OCI-M1 (cell line): ENCODE measurements around the gene SUPT16H.
"Not testable (repeated sequence)": the region's sequence is repeated elsewhere in the genome, so short reads cannot be mapped to it uniquely, and the experiment has no call there.

Source experiments
- DNase-seq: peaks from one replicate; lab custom pipeline; 2025; lab: John Stamatoyannopoulos, UW

Gene SUPT16H

DNA sequence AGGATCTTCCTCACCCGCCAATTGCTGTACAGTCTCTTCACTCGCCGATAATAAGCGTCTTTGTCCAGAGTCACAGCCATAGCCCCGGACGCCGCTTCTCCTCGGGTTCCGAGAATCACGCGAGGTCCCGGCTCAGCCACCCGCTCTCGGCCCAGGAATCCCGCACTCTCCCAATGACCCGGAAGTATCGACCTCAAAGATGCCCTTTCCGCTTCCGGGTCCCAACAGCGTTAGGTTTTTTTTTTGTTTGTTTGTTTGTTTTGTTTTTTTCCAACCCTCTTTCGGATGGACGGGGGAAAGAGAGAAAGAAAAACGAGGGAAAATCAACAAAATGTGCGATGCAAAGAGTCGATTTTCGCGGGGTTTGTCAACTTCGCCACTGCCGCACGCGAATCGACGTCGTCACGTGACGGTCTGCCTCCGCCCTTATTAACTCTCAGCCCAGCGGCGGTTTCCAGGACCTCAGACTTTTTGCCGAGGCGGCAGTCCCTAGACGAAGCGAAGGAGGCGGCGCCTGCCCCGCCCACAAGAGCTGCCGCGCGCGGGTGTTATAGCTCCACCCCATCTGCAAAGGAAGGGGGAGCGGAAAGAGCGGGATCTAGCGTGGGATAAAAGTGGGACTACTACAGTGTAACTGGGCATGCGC lies at the start of gene SUPT16H:
Gene SUPT16H, minus strand, starts transcription at position 172 of the 646 bp plus-strand sequence. Its CDS starts 92 bp downstream, at position 80.
- DNase-seq = peak; percentile 96

DNA sequence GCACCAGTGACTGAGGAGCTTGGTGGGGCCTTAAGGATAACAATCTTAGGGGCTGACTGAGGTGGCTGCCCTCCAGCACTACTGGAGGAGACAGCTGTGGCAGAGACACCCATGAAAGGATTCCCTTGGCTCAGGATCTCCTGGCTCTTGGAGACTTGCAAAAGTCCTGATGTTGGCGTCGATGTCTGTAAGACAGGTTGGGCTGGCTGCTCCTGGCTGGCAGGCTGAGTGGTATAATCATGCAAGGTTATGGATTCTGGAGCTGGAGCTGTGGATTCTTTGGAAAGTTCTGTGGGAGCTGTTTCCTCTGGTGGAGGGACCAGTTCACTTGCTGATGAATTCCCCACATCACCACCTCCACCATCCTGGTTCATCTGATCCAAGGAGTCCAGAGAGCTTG lies 47.3 kb upstream of the SUPT16H start:
- DNase-seq = no peak

DNA sequence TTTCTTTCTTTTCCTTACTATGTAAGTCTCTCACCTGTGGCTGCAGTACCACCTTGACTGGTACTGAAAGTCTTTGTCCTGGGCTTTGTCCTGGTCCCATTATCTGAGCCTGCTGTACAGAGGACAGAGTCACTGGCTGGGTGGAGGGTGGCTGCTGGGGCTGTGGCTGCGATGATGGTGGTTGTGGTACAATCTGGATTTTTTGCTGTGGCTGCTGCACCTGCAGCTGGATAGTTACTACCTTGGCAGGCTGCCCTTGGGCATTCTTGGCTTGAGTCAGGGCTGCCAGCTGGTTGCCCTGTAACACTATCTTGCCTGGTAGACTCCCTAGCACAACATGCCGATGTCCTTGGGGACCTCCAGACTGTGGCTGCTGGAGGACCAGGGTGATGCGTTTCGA lies 45.1 kb upstream of the SUPT16H start:
- no peak for DNase-seq

DNA sequence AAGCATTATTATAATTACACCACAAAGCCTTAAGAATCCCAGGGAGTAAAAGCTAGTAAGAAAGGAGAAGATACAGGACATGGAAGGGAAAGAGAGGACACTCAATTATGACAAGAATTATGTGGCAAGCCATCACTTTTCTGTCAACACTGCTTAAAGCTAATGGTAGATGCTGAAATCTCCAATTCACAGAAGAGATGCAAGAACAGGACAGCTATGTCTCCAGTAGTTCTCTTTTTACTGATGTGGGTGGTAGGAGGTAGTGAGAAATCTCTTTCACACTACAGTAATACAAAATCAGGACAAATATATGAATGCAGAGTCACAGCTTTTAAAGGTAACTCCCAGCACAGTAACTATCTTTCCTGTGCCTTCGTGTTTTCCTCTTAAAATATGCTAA lies 42.9 kb upstream of the SUPT16H start:
- no peak for DNase-seq

DNA sequence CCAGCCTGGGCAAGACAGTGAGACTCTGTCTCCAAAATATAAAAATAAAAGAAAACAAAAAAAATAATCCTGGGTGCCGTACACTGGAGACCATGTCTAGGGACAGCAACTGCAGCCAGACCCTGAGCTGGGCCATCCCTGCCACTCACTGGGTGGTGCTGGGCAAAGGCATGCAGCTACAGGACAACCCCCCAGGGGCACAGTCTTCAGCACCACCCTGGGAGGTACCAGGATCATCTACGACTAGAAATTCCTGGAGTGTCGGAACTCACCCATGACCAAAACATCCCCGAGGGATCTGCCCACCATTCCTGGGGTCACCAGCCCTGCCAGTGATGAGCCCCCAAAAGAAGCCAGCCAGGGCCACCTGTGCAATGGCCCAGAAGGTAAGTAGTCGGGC lies 35.7 kb upstream of the SUPT16H start:
- no peak for DNase-seq

DNA sequence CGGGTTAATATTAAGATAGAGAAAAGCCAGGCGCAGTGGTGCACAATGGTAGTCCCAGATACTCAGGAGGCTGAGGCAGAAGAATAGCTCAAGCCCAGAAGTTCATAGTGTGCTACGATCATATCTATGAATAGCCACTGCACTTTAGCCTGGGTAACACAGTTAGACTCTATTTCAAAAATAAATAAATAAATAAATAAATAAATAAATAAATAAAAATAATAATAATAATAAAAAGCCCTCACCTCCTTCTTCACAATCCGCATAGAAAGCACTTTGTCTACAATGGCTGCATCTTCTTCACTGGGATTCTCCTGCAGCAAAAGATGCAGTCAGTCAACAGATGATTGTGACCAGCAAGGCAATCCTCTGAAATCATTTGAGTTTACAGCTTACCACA lies 31.5 kb upstream of the SUPT16H start:
- no peak for DNase-seq

DNA sequence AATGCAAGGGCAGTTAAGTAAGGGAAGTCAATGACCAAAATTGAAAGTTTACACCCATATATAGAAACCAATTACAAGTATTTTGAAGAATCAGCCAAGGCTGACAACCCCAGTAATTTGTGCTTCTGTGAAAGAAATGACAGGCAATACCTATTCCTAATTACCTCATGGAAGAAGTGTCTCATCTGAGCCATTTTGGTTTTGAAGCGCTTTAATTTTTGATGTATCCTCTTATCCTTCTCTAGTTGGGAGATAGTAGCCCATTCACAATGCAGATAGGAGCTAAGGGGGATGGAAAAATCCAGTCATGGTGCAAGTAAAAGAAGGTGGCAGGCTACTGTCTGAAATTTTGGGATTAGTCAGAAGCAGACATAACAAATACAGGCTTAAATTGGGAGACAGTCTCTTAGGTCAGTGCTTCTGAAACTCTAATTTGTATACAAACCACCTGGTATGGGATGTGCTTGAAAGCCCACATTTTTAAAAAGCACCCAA lies 30.4 kb upstream of the SUPT16H start:
- no peak for DNase-seq

DNA sequence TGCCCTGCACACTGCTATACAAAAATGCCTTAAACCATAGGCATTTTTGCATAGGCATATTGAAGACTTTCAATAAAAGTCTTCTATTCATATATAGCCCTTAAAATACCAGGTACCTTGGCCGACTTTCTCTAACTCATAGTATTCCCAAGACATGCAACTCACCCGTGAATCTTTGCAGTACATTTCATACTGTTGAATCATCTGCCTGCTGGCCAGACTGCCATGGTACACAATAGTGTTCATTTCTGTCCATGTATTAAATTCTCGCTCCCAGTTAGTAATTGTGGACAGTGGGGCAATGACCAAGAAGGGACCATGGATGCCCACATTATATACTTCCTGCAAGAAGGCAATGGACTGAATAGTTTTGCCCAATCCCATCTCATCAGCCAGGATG lies 24.3 kb upstream of the SUPT16H start:
- no peak for DNase-seq

DNA sequence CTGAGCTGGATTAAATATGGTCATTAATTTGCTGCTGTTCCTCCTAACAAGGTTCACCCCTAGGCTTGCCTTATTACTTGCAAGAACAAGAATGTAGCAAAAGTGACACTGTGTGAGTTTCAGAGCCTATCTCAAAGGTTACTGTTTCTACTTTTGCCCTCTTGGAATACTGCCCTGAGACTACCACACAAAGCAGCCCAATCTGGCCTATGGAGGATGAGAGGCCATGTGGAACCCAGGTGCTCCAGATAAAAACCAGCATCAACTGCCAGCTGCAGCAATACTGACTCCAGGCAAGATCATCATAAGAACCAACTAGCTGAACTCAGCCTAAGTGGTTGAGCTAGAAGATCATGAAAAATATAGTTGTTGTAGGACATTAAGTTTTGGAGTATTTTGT lies 22.4 kb upstream of the SUPT16H start:
- no peak for DNase-seq

DNA sequence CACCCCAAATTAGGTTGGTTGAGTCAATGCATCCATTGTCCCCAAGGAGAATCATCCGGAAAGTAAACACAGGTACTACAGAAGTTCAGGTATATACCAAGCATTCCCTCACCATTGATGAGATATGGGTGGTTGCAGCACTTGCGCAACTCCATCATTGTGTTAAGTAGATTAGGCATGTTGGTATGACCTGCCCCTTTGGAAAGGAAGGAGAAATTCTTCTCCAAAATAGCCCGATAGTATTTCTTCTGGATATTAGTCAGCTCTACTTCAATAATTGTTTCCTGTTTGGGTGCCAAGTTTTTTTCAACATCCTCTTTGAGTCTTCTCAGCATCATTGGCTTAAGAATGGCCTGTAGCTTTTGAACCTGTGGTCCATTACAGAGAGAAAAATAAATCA lies 21.3 kb upstream of the SUPT16H start:
- no peak for DNase-seq

DNA sequence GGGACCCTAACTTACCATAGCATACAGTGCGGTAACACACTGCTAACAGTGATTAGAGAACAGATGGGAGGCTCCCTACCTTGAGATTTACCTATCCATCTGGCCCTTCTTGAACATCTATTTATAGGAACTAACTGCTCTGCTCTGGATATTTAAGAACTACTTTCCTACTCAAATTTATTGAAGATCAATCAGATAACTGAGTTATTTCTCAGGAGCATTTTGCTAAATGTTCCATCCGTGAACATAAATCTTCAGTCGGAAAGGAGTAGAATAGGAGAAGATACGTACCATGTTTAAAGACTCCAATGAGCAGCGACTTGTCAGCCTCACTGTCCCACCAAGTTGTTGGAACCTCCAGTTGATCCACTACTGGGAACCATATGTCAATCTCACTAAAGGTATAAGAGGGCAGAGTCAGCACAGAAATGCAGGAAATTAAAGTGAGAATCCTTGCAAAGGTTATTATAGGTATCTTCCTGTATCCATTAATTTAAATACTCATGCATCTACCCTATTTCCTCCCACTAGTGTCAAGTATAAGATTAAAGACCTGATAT lies 15.6 kb upstream of the SUPT16H start:
- no peak for DNase-seq

DNA sequence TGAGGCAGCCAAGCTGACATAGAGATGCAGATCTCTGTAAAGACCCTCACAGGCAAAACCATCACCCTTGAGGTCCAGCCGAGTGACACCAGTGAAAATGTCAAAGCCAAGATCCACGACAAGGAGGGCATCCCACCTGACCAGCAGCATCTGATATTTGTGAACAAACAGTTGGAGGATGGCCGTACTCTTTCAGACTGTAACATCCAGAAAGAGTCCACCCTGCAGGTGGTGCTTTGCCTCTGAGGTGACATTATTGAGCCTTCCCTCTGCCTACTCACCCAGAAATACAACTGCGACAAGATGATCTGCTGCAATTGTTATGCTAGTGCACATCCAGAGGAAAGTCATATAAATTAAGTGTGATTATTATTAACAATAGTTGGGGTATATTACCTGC lies 15.1 kb upstream of the SUPT16H start:
- DNase-seq = no peak

DNA sequence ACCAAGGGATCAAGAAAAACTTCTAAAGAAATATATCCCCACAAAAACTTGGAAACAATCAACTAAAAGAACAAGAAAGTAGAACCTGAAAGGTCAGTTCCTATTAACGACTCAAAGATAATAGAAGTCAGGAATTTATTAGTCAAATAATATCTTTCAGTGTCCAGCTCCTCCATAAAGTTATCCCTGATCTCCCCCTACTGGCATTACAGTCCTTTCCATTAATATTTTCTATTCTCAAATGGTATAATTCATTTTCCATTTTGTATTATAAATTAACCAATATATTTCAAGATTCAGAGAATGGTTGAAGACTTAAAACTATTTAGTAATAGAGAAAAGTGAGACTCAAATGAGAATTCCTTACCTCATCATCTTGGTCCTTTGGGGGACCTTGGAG lies 11.6 kb upstream of the SUPT16H start:
- no peak for DNase-seq

DNA sequence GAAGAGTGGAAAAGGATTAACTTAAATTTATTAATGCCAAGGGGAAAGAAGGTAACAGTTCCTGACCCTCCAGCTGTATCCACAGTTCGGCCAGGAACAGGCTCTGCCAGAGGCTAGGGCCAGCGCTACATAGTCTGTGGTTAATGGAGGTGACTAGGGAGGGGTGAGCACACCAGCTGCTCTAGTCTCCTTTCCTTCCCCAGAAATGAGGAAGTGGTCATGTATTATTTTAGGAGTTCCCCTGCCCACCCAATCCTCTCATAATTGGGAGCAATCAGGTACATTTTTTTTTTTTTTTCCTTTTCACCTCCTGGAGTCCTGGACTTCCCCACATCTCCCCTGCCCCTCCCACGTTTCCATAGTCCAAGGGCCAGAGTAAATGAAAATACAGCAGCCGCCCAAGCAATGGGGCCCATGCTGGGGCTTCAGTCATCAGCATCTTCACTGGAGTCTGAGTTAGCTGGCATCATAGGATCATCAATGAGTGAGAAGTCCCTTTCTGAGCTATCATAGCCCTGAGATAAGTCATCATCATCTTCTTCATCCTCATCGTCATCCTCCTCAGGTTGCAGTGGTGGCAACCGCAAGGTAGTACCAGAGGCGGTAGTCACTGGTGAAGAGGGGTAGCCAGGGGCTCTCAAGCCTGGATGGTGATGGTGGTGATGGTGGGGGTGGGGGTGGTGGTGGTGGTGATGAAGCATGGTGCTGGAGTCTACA lies 1.5 kb upstream of the SUPT16H start:
- peak; percentile 82 for DNase-seq

DNA sequence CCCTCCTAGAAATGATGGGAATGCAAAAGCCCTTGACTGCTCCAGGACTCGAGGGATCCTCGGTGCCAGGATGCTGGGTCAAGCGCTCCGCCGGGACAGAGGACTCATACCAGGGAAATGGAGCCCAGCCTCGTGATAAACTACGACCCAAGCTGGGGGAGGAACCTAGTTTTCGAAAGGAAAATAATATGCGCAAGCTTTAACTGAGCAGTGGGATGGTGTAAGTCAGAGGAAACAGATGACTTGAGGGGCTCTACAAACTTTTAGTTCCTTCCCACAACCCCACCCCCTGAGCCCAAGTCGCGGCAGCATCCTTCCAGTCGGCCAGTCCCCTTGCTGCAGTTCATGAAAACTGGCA lies 654 bp upstream of the SUPT16H start:
- DNase-seq = no peak

DNA sequence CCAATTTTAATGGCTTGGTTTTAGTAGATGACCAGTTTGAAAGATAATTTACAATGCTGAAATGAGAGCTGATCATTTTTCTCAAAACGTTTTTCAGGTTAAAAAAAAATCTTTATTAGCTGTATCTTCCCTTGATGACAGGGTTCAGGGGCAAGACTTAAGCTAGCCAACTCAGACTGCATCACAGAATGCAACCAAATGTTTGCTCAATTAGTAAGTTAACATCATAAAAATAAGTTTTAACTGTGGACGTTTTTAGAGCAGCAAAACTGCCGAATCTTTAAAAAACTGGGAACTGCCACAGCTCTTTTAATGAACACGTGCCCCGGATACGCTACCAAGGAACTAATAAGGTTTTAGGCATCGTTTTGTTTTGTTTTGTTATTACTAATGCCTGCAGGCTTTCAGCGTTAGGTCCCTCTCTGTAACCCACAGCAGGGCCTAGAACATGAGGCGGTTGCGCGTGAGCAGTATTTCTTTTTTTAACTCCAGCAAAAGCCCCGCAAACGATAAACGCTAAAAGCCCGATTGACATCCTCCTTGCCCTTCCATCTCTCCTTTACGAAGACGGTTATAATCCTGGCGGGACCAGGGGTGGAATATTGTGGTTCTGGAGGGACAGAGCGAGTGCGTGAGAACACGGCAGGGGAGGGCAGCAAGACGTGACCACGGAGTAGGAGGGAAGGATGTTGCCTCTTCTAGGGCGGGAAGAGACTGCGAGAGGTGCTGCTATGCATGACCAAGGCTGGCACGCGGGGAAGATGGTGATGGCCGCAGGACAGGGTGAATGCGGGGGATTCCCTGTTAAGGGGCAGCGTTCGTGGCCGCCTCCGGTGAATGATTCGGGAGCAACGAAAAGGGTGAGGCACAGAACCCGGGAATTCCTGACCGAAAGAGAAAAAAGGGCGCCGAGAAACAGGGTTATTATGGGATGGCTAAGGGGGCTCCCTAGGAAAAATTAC lies 652 bp downstream of the SUPT16H start:
- DNase-seq = peak; percentile 54

DNA sequence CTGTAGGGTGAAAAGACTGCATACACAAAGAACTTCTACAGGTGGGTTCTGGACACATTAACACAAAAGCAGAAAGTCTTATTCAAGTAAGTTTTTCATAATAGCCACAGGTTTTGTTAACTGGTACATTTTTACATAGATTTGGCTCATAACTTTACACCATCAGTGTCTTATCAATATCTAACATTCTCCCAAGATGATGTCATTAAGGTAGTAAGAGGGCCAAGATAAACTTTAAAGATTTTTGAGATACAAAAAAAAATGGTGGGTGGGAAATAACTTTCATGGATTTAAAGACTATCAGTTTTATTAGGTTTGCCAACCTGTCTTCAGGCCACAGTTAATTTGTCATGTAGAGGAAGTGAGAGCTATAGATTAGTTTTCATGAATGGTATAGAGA lies 1.7 kb downstream of the SUPT16H start:
- peak; percentile 10 for DNase-seq

DNA sequence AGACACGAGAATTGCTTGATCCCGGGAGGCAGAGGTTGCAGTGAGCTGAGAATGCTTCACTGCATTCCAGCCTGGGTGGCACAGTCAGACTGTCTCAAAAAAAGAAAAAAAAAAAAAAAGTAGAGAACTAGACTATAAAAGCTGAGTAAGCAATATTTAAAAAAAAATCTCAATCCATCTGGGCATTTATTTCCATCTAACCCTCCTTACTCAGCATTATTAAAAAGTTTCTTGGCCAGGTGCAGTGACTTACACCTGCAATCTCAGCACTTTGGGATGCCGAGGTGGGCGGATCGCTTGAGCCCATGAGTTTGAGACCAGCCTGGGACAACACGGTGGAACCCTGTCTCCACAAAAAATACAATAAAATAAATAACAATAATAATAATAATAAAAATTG lies 4.5 kb downstream of the SUPT16H start:
- DNase-seq = no peak

DNA sequence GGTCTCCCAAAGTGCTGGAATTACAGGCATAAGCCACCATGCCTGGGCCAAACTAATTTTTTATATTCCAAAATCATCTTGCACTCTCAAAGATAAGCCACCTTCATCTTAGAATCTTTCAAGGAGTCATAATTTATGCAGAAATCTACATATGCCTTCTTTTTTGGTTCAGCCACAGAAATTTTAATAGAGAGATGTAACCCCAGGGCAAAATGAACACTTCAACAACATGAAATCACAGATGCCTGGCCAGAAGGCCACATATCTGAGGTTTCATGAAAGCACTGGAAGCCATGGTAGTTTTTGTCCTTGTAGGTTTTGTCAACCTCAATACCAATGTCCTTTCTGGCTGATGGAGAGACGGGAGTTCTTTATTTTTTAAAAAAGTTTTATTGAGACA lies 9.8 kb downstream of the SUPT16H start:
- DNase-seq = no peak

DNA sequence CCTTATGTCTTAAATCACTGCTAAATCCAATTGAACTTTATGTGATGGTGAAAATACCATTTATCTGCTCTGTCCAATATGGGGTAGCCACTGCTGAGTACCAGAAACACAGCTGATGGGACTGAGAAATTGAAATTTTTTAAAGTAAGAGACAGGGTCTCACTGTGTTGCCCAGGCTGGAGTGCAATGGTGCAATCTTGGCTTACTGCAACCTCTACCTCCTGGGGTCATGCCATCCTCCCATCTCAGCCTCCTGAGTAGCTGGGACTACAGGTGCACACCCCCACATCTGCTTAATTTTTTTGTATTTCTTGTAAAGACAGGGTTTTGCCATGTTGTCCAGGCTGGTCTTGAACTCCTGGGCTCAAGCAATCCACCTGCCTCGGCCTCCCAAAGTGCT lies 11.0 kb downstream of the SUPT16H start:
- not testable (repeated sequence) for DNase-seq

DNA sequence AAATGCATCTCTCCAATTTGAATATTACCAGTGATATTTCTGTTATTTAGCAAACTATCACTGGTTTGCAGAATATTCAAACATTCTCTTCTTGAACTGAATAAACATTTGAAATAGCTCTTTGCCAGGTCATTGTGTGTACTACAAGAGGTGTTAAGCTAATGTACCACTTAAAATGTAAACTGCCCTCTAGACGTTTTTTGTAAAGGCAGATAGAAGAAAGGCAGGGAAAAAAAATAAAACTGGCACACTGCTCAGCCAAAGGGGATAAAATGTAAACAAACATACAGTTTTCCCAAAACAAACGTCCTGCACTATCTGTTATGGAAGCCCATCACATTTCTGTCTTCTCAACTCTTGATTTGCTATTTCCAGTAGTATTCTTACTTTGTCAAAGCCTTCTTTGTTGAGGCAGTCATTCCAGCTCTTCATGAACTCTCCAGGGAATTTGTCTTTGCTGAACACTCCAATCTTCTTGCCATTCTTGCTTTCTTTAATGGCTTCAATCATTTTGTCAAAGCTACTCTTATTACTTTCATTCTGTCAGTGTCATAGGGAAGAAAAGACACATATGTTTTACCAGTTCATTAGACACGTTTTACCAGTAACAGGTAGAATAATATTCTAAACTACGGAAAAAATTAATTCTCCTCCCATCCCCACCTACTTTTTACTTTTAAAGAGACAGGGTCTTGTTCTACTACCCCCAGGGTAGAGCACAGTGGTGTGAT lies 13.7 kb downstream of the SUPT16H start:
- no peak for DNase-seq
